H9 (cell line): ENCODE measurements around the gene VANGL2. TPM values are rescaled to one million over a fixed set of nuclear protein-coding genes. Genes with fewer than 3 reads are reported as not detected.

Source experiments
- DNase-seq: peaks from one replicate; pipeline ENCODE4 v3.0.0-alpha.2; 2017
- H2AFZ ChIP-seq: one replicate; pipeline ENCODE4 v1.6.1; 2013; ENCODE audit warnings: mild to moderate bottlenecking, low read length, control low read depth, moderate library complexity
- H2AK5ac ChIP-seq: 2 replicates; pipeline ENCODE4 v1.6.1; 2013; ENCODE audit warnings: low read length, control low read depth, mixed read lengths; ENCODE audit not compliant: insufficient read length
- H2BK120ac ChIP-seq: one replicate; pipeline ENCODE4 v1.6.1; 2013; ENCODE audit warnings: low read depth, mild to moderate bottlenecking, low read length, control low read depth, inconsistent platforms; ENCODE audit not compliant: poor library complexity, severe bottlenecking
- H2BK12ac ChIP-seq: 2 replicates; pipeline ENCODE4 v1.6.1; 2013; ENCODE audit warnings: low read length, control low read depth, mixed read lengths, low read depth; ENCODE audit not compliant: insufficient read length
- H2BK15ac ChIP-seq: 2 replicates; pipeline ENCODE4 v1.6.1; 2013; ENCODE audit warnings: low read depth, low read length, control low read depth
- H2BK20ac ChIP-seq: one replicate; pipeline ENCODE4 v1.6.1; 2013; ENCODE audit warnings: low read depth, mild to moderate bottlenecking, low read length, control low read depth, inconsistent platforms; ENCODE audit not compliant: poor library complexity, severe bottlenecking
- H2BK5ac ChIP-seq: 2 replicates; pipeline ENCODE4 v1.6.1; 2013; ENCODE audit warnings: low read length, control low read depth, mixed read lengths; ENCODE audit not compliant: insufficient read length
- H3K14ac ChIP-seq: 2 replicates; pipeline ENCODE4 v1.6.1; 2013; ENCODE audit warnings: low read length, control low read depth; ENCODE audit not compliant: insufficient read depth
- H3K18ac ChIP-seq: 2 replicates; pipeline ENCODE4 v1.6.1; 2013; ENCODE audit warnings: low read depth, mild to moderate bottlenecking, mixed read lengths, low read length, control low read depth; ENCODE audit not compliant: insufficient read length
- H3K23ac ChIP-seq: 2 replicates; pipeline ENCODE4 v1.6.1; 2013; ENCODE audit warnings: low read length, control low read depth, mixed read lengths, low read depth; ENCODE audit not compliant: insufficient read length
- H3K23me2 ChIP-seq: 2 replicates; pipeline ENCODE4 v1.6.1; 2013; ENCODE audit warnings: low read depth, mild to moderate bottlenecking, mixed read lengths, low read length, control low read depth; ENCODE audit not compliant: insufficient read length, poor library complexity, severe bottlenecking
- H3K27ac ChIP-seq: 2 replicates; pipeline ENCODE4 v1.5.1; 2013; ENCODE audit warnings: low read length, control low read depth, mixed read lengths, low read depth; ENCODE audit not compliant: insufficient read length
- H3K27me3 ChIP-seq: 2 replicates; pipeline ENCODE4 v1.6.1; 2013; ENCODE audit warnings: low read length, control low read depth, inconsistent platforms; ENCODE audit not compliant: insufficient read depth
- H3K4ac ChIP-seq: 2 replicates; pipeline ENCODE4 v1.6.1; 2013; ENCODE audit warnings: low read depth, mild to moderate bottlenecking, control low read depth, inconsistent platforms, low read length, moderate library complexity
- H3K4me1 ChIP-seq: 2 replicates; pipeline ENCODE4 v1.6.1; 2013; ENCODE audit warnings: low read length, control low read depth, inconsistent platforms; ENCODE audit not compliant: insufficient read depth
- H3K4me2 ChIP-seq: 2 replicates; pipeline ENCODE4 v1.6.1; 2013; ENCODE audit warnings: low read length, control low read depth, mixed read lengths; ENCODE audit not compliant: insufficient read length, insufficient read depth
- H3K56ac ChIP-seq: 2 replicates; pipeline ENCODE4 v1.6.1; 2013; ENCODE audit warnings: low read depth, mild to moderate bottlenecking, mixed read lengths, low read length, control low read depth; ENCODE audit not compliant: insufficient read length
- H3K79me1 ChIP-seq: 2 replicates; pipeline ENCODE4 v1.6.1; 2013; ENCODE audit warnings: low read depth, mild to moderate bottlenecking, moderate library complexity, low read length, control low read depth, inconsistent platforms; ENCODE audit not compliant: insufficient read depth, poor library complexity, severe bottlenecking
- H3K79me2 ChIP-seq: 2 replicates; pipeline ENCODE4 v1.6.1; 2013; ENCODE audit warnings: low read length, control low read depth, inconsistent platforms; ENCODE audit not compliant: insufficient read depth
- H3K9ac ChIP-seq: 2 replicates; pipeline ENCODE4 v1.6.1; 2013; ENCODE audit warnings: low read length, control low read depth, mixed read lengths; ENCODE audit not compliant: insufficient read length; ENCODE audit errors: extremely low read depth
- H3K9me3 ChIP-seq: one replicate; pipeline ENCODE4 v1.6.1; 2013; ENCODE audit warnings: low read depth, low read length, inconsistent platforms; ENCODE audit not compliant: control insufficient read depth
- H3T11ph ChIP-seq: one replicate; pipeline ENCODE4 v1.6.1; 2013; ENCODE audit warnings: mild to moderate bottlenecking, low read length, control low read depth, inconsistent platforms
- H4K20me1 ChIP-seq: one replicate; pipeline ENCODE4 v1.6.1; 2013; ENCODE audit not compliant: control insufficient read depth, insufficient read length, insufficient read depth
- H4K5ac ChIP-seq: 2 replicates; pipeline ENCODE4 v1.6.1; 2013; ENCODE audit warnings: low read depth, mild to moderate bottlenecking, mixed read lengths, low read length, control low read depth; ENCODE audit not compliant: insufficient read length
- H4K8ac ChIP-seq: replicated peaks from 2 replicates; pipeline ENCODE4 v1.6.1; 2013; ENCODE audit warnings: low read length, control low read depth, mixed read lengths, low read depth; ENCODE audit not compliant: insufficient read length
- H4K91ac ChIP-seq: 2 replicates; pipeline ENCODE4 v1.6.1; 2013; ENCODE audit warnings: low read depth, mild to moderate bottlenecking, moderate library complexity, mixed read lengths, low read length, control low read depth; ENCODE audit not compliant: insufficient read length
- H3K27ac Mint-ChIP-seq, 3 experiments: 2 replicates in 2 of 3; 3 replicates in 1 of 3; pipeline ENCODE4 v1.8.0; 2020 to 2021; ENCODE audit warnings: mixed read lengths in 3 of 3, mild to moderate bottlenecking in 1 of 3, moderate library complexity in 1 of 3
- H3K27me3 Mint-ChIP-seq: 2 replicates; pipeline ENCODE4 v1.8.0; 2021; ENCODE audit warnings: low read depth, mild to moderate bottlenecking, moderate library complexity, mixed read lengths
- H3K36me3 Mint-ChIP-seq, 3 experiments: 2 replicates in 2 of 3; 3 replicates in 1 of 3; pipeline ENCODE4 v1.8.0; 2020 to 2021; ENCODE audit warnings: low read depth in 3 of 3, mixed read lengths in 3 of 3; ENCODE audit not compliant: insufficient read depth in 1 of 3
- H3K4me1 Mint-ChIP-seq, 2 experiments: 2 replicates each; pipeline ENCODE4 v1.8.0; 2020; ENCODE audit warnings: mixed read lengths in 2 of 2
- H3K4me3 Mint-ChIP-seq, 2 experiments: 2 replicates in 1 of 2; 3 replicates in 1 of 2; pipeline ENCODE4 v1.8.0; 2020 to 2021; ENCODE audit warnings: mild to moderate bottlenecking in 2 of 2, mixed read lengths in 2 of 2, moderate library complexity in 1 of 2
- H3K9me3 Mint-ChIP-seq, 2 experiments: 2 replicates in 1 of 2; 3 replicates in 1 of 2; pipeline ENCODE4 v1.8.0; 2020; ENCODE audit warnings: mild to moderate bottlenecking in 2 of 2, mixed read lengths in 2 of 2, moderate library complexity in 1 of 2
- CTCF ChIP-seq: fragments of 200-600 bp; sonication (generic); conservative IDR thresholded peaks from 3 replicates; pipeline ENCODE4 v1.8.0; 2021; ENCODE audit warnings: antibody characterized with exemption, mild to moderate bottlenecking
- WGBS: extraction: QIAGEN DNeasy Blood & Tissue Kit; methylation state at CpG from one replicate; pipeline ENCODE4 v1.1.7; 2013; ENCODE audit warnings: missing lambda C conversion rate, low lambda C conversion rate, mixed read lengths; ENCODE audit not compliant: insufficient read length; ENCODE audit errors: extremely low coverage; 5-methylcytosine and 5-hydroxymethylcytosine counted together
- total RNA-seq: library from RNA; stranded (reverse); gene quantifications from 2 replicates; pipeline ENCODE4 v1.2.1, GENCODE V29; 2021

Gene VANGL2
- total RNA-seq, 1 experiment from 2014 or later = 58.5 TPM

- Mint-ChIP-seq H3K27me3 (no peaks in the 10 kb centered on the region), H3K9me3 (no peaks in the 10 kb centered on the region; a peak in 1 of 5 replicates), H3K4me1 (peaks cover 49 to 50% of the 10 kb centered on the region in 2 experiments), H3K27ac (peak overlapping the region; percentile 55 to 97 (median 67); a peak in 5 of 7 replicates), H3K36me3 (no peaks in the 10 kb centered on the region), H3K4me3 (peak overlapping the region; percentile 44 to 61)
- H3K4ac ChIP-seq = no peak overlapping the region
- H3K9ac ChIP-seq = no peak overlapping the region
- no peak overlapping the region for H4K91ac ChIP-seq
- no peaks in the 10 kb centered on the region for H4K20me1 ChIP-seq
- no peak overlapping the region for H2BK15ac ChIP-seq
- H2BK12ac ChIP-seq = no peak overlapping the region
- no peak overlapping the region for H3T11ph ChIP-seq
- H3K79me1 ChIP-seq = no peaks in the 10 kb centered on the region
- H3K4me2 ChIP-seq = peak overlapping the region; percentile 3
- no peak overlapping the region for H4K5ac ChIP-seq
- H3K14ac ChIP-seq = peak overlapping the region; percentile 34; the same call in 1 of the 2 replicates
- H3K27ac ChIP-seq = no peak overlapping the region
- no peak overlapping the region for H2BK20ac ChIP-seq
- WGBS = no CpG with 5 or more reads among the region's 9 CpGs
- peaks cover 7% of the 10 kb centered on the region for H3K23me2 ChIP-seq
- no peak overlapping the region for H2BK120ac ChIP-seq
- H2AK5ac ChIP-seq = no peak overlapping the region
- no peak overlapping the region for H3K56ac ChIP-seq
- H4K8ac ChIP-seq = no peak overlapping the region
- H3K18ac ChIP-seq = peak overlapping the region; percentile 45
- H3K4me1 ChIP-seq = peaks cover 20% of the 10 kb centered on the region
- no peaks in the 10 kb centered on the region for H3K79me2 ChIP-seq
- no peak overlapping the region for H3K23ac ChIP-seq
- no peaks in the 10 kb centered on the region for H3K27me3 ChIP-seq
- no peak overlapping the region for H2BK5ac ChIP-seq
- TF ChIP-seq CTCF = no peak
- no peaks in the 10 kb centered on the region for H3K9me3 ChIP-seq
- no peak overlapping the region for H2AFZ ChIP-seq
- DNase-seq = peak; percentile 67
Measured at GRCh38 chr1:160375788-160376524, 24.4 kb upstream of the VANGL2 start.
